Natural killer cell (primary cell): ENCODE measurements around the gene ATP11A. TPM values are rescaled to one million over a fixed set of nuclear protein-coding genes. Genes with fewer than 3 reads are reported as not detected.

Experiments
- ATAC-seq, 3 donors: fragments of 150-1000 bp in 2 of 3; fragments of 200-7000 bp in 1 of 3; cut with Tn5 transposase; 1 replicate in 1 of 3; 2 replicates in 2 of 3; pipeline ENCODE4 v1.10.0; 2021; ENCODE audit warnings: mild to moderate bottlenecking in 2 of 3, moderate library complexity in 2 of 3
- DNase-seq, 2 donors: peaks; one replicate each; pipeline versions ENCODE4 v3.0.0 to v3.0.0-alpha.2; 2013 to 2021; ENCODE audit warnings: mixed read lengths in 1 of 2
- H3K27ac ChIP-seq: one replicate; pipeline ENCODE4 v1.5.1; 2013; ENCODE audit warnings: mild to moderate bottlenecking, low read length
- H3K27me3 ChIP-seq: one replicate; pipeline ENCODE4 v1.6.1; 2013; ENCODE audit warnings: low read length; ENCODE audit not compliant: control insufficient read depth, insufficient read depth
- H3K36me3 ChIP-seq: one replicate; pipeline ENCODE4 v1.6.1; 2013; ENCODE audit warnings: low read length; ENCODE audit not compliant: control insufficient read depth, insufficient read depth
- H3K4me1 ChIP-seq: one replicate; pipeline ENCODE4 v1.6.1; 2013; ENCODE audit warnings: low read length; ENCODE audit not compliant: control insufficient read depth, insufficient read depth
- H3K4me3 ChIP-seq: one replicate; pipeline ENCODE4 v1.5.1; 2013; ENCODE audit warnings: low read length
- H3K9me3 ChIP-seq: one replicate; pipeline ENCODE4 v1.6.1; 2013; ENCODE audit warnings: low read length; ENCODE audit not compliant: control insufficient read depth, insufficient read depth
- H3K27ac Mint-ChIP-seq, 2 donors: one replicate each; pipeline ENCODE4 v1.8.0; 2022; ENCODE audit warnings: mild to moderate bottlenecking in 2 of 2, mixed read lengths in 2 of 2, moderate library complexity in 1 of 2
- H3K27me3 Mint-ChIP-seq, 2 donors: one replicate each; pipeline ENCODE4 v1.8.0; 2022; ENCODE audit warnings: low read depth in 2 of 2, mixed read lengths in 2 of 2
- H3K36me3 Mint-ChIP-seq: one replicate; pipeline ENCODE4 v1.8.0; 2022; ENCODE audit warnings: mixed read lengths
- H3K4me1 Mint-ChIP-seq, 2 donors: one replicate each; pipeline ENCODE4 v1.8.0; 2022; ENCODE audit warnings: mixed read lengths in 2 of 2
- H3K4me3 Mint-ChIP-seq: one replicate; pipeline ENCODE4 v1.8.0; 2022; ENCODE audit warnings: mild to moderate bottlenecking, moderate library complexity, mixed read lengths
- H3K9me3 Mint-ChIP-seq, 2 donors: one replicate each; pipeline ENCODE4 v1.8.0; 2022; ENCODE audit warnings: mixed read lengths in 2 of 2
- WGBS: methylation state at CpG from one replicate; pipeline ENCODE4 v1.1.7; 2013; ENCODE audit warnings: missing lambda C conversion rate; ENCODE audit not compliant: insufficient coverage; 5-methylcytosine and 5-hydroxymethylcytosine counted together
- intact Hi-C: fragments of 100-400 bp; cut with micrococcal nuclease; formaldehyde crosslinking; loops from one replicate; pipeline ENCODE4 v1.14.2; 2022
- total RNA-seq, 4 donors: library from RNA; stranded (reverse); fragments of 120-200 nt in 1 of 4; gene quantifications; one replicate each; pipeline versions ENCODE4 v1.2.3 to v1.2.4, GENCODE V29; 2013 to 2022
- TF ChIP-seq, protein P1 (sequence below): fragments of 200-600 bp; IDR thresholded peaks from one replicate; pipeline ENCODE4 v1.8.0; 2022; ENCODE audit warnings: antibody characterized with exemption

ATP11A gene
- total RNA-seq, 3 donors from 2014 or later (not counting 1 experiment from before 2014, with no cell fraction given) = 47.1 to 68.6 (median 50.7) TPM

DNA sequence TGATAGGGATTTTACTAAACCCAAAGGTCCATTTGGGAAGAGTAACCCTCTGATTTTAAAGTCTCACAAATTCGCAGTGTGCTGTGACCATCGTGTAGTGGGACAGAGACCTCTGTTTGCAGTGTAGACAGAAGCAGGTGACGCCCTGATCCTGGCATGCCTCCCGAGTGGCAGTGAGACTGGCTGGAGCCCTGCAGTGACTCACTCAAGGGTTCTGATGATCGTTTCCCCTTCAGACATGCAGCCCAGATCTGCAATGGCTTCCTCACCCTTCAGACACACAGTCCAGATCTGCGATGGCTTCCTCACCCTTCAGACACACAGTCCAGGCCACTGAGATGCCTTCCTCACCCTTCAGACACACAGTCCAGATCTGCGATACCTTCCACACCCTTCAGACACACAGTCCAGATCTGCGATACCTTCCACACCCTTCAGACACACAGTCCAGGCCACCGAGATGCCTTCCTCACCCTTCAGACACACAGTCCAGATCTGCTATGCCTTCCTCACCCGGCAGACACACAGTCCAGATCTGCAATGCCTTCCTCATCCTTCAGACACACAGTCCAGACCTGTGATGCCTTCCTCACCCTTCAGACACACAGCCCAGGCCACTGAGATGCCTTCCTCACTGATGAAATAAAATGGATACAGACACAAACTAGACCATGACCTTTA, 125.2 kb downstream of the ATP11A start:
- no peak overlapping the region for H3K27ac Mint-ChIP-seq
- WGBS = 94% methylated on average over 10 of the region's 10 CpGs
- peaks cover 6% of the 10 kb centered on the region for H3K36me3 Mint-ChIP-seq
- H3K36me3 ChIP-seq = peaks cover 20% of the 10 kb centered on the region
- intact Hi-C loops = no loop called here
- no peaks in the 10 kb centered on the region for H3K4me1 ChIP-seq
- no peak overlapping the region for H3K4me3 ChIP-seq
- H3K4me3 Mint-ChIP-seq = no peak overlapping the region
- DNase-seq (no peak), ATAC-seq (no peak)
- no peaks in the 10 kb centered on the region for H3K9me3 Mint-ChIP-seq
- TF ChIP-seq, protein P1, sequence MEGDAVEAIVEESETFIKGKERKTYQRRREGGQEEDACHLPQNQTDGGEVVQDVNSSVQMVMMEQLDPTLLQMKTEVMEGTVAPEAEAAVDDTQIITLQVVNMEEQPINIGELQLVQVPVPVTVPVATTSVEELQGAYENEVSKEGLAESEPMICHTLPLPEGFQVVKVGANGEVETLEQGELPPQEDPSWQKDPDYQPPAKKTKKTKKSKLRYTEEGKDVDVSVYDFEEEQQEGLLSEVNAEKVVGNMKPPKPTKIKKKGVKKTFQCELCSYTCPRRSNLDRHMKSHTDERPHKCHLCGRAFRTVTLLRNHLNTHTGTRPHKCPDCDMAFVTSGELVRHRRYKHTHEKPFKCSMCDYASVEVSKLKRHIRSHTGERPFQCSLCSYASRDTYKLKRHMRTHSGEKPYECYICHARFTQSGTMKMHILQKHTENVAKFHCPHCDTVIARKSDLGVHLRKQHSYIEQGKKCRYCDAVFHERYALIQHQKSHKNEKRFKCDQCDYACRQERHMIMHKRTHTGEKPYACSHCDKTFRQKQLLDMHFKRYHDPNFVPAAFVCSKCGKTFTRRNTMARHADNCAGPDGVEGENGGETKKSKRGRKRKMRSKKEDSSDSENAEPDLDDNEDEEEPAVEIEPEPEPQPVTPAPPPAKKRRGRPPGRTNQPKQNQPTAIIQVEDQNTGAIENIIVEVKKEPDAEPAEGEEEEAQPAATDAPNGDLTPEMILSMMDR = no peak
- no peak overlapping the region for H3K27ac ChIP-seq
- no peaks in the 10 kb centered on the region for H3K27me3 ChIP-seq
- H3K4me1 Mint-ChIP-seq = no peaks in the 10 kb centered on the region
- H3K27me3 Mint-ChIP-seq = no peaks in the 10 kb centered on the region
- no peaks in the 10 kb centered on the region for H3K9me3 ChIP-seq

DNA sequence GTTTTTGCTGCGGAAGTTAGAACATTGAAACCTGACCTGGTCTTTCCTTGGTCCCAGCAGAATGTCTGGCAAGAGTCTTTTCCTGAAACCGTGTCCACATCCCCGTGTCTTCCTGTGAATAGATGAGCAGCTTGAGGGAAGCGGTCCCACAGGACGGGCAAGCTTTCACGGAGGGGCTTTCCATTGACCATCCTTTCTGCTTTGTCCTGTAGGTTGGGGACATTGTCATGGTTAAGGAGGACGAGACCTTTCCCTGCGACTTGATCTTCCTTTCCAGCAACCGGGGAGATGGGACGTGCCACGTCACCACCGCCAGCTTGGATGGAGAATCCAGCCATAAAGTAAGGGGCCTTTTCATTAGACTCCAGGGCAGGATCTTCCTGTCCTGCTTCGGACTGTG, 126.0 kb downstream of the ATP11A start:
- Histone ChIP-seq H3K36me3 (peaks cover 18% of the 10 kb centered on the region), H3K27ac (no peak overlapping the region), H3K27me3 (no peaks in the 10 kb centered on the region), H3K4me3 (no peak overlapping the region), H3K9me3 (no peaks in the 10 kb centered on the region), H3K4me1 (no peaks in the 10 kb centered on the region)
- Mint-ChIP-seq H3K36me3 (peaks cover 6% of the 10 kb centered on the region), H3K4me1 (no peaks in the 10 kb centered on the region), H3K9me3 (no peaks in the 10 kb centered on the region), H3K4me3 (no peak overlapping the region), H3K27ac (no peak overlapping the region), H3K27me3 (no peaks in the 10 kb centered on the region)
- ATAC-seq = no peak
- DNase-seq = no peak
- intact Hi-C loops = no loop called here
- TF ChIP-seq, protein P1 = no peak
- WGBS = 97% methylated on average over 13 of the region's 13 CpGs

DNA sequence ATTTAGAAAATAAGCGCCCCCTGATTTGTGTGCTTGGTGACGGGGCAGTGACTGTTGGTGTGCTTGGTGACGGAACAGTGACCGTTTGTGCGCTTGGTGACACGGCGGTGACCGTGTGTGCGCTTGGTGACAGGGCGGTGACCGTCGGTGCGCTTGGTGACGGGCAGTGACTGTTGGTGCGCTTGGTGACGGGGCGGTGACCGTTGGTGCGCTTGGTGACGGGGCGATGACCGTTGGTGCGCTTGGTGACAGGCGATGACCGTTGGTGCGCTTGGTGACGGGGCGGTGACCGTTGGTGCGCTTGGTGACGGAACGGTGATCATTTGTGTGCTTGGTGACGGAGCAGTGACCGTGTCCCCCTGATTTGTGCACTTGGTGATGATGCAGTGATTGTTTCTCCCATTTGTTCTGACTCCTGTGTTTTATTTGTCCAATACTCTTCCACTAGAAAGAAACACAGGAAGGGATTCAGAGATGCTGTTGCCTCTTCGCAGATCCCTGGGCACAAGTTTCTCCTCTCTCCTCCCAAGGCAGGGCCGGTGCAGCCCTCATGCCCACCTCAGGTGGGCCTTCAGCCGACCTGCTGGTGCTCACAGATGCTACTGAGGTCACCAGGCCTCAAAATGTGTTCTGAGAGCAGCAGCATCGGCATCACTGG, 128.3 kb downstream of the ATP11A start:
- H3K36me3 Mint-ChIP-seq = peaks cover 6% of the 10 kb centered on the region
- Histone ChIP-seq H3K36me3 (peaks cover 22% of the 10 kb centered on the region), H3K4me3 (no peak overlapping the region), H3K27ac (no peak overlapping the region), H3K27me3 (no peaks in the 10 kb centered on the region), H3K9me3 (no peaks in the 10 kb centered on the region), H3K4me1 (no peaks in the 10 kb centered on the region)
- no peaks in the 10 kb centered on the region for H3K27me3 Mint-ChIP-seq
- TF ChIP-seq, protein P1 = no peak
- ATAC-seq (no peak), DNase-seq (no peak)
- H3K9me3 Mint-ChIP-seq = no peaks in the 10 kb centered on the region
- H3K4me3 Mint-ChIP-seq = no peak overlapping the region
- H3K4me1 Mint-ChIP-seq = no peaks in the 10 kb centered on the region
- intact Hi-C loops = no loop called here
- WGBS = 96% methylated on average over 38 of the region's 38 CpGs
- H3K27ac Mint-ChIP-seq = no peak overlapping the region
